ENCODE results near the gene OCLN.
"Not testable (repeated sequence)": the region's sequence is repeated elsewhere in the genome, so short reads cannot be mapped to it uniquely, and the experiment has no call there.

Gene OCLN

DNA sequence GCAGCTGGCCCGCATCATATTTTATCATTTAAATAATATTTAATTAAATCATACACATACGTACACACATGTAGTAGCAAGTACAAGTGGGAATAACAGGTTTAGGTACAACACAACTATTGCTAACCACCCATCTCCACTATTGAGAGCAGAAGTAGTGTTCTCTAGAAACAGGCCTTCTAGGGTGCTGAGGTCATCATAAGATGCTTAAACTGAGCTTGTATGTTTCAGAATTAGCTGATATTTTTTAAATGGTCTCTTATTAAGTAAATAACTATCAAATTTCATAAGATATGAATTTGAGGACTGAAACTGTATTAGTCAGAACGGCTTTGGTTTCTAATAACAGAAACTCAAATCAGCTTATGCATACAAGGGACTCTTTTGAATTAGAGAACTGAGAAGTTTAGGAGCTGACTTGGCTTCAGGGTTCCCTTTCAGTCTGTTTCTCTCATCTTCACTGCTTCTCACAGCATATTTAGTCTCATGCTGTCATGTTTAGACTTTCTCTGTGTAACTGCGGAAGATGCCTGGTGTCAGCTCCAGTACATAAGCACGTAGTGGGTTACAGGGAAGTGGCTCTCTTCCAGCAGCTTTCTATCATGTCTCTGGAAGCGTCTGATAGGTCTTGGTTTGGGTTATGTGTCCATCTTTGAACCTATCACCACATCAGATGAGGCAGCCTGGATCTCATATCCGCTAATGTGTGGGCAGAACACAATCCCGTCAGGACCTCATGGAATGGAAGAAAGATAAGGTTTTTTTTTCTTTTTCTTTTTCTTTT, 25.0 kb upstream of the OCLN start:
- H3K27me3 ChIP-seq (ENCODE audit: control insufficient read depth, insufficient read depth, low read length): no peaks in the 10 kb centered on the region
- H3K36me3 ChIP-seq (ENCODE audit: control insufficient read depth, insufficient read depth, low read length): no peaks in the 10 kb centered on the region
- no peaks in the 10 kb centered on the region for H3K9me3 ChIP-seq (ENCODE audit: control insufficient read depth, insufficient read depth, low read length)
- no peaks in the 10 kb centered on the region for H3K4me1 ChIP-seq (ENCODE audit: control insufficient read depth, insufficient read depth, low read length)
- H3K9ac ChIP-seq (ENCODE audit: low read depth, low read length): no peak overlapping the region
- no peak overlapping the region for H3K4me3 ChIP-seq (ENCODE audit: low read depth, low read length)

DNA sequence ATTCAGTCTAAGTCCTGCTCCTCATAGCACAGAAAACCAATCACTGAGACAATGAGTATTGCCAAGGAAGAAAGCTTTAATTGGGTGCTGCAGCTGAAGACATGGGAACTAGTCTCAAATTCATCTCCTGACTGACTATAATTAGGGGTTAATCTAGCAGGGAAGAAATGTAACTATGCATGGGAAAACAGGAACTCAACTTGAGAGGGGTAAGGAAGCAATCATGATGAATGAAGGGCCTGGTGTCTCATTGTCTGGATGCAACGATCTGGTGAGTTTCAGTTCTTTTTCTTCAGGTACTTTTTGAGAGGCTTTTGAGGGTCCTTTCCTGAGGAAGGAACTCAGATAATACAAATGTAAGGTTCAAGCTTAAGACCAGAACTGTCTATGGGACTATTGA, 24.0 kb upstream of the OCLN start:
- no peaks in the 10 kb centered on the region for H3K4me1 ChIP-seq (ENCODE audit: control insufficient read depth, insufficient read depth, low read length)
- H3K4me3 ChIP-seq (ENCODE audit: low read depth, low read length): no peak overlapping the region
- H3K9ac ChIP-seq (ENCODE audit: low read depth, low read length): no peak overlapping the region
- no peaks in the 10 kb centered on the region for H3K36me3 ChIP-seq (ENCODE audit: control insufficient read depth, insufficient read depth, low read length)
- no peaks in the 10 kb centered on the region for H3K27me3 ChIP-seq (ENCODE audit: control insufficient read depth, insufficient read depth, low read length)
- no peaks in the 10 kb centered on the region for H3K9me3 ChIP-seq (ENCODE audit: control insufficient read depth, insufficient read depth, low read length)

DNA sequence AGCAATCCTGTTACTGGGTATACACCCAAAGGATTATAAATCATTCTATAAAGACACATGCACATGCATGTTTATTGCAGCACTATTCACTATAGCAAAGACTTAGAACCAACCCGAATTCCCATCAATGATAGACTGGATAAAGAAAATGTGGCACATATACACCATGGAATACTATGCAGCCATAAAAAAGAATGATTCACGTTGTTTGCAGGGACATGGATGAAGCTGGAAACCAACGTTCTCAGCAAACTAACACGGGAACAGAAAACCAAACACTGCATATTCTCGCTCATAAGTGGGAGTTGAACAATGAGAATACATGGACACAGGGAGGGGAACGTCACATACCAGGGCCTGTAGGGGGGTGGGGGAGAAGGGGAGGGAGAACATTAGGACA, 21.1 kb upstream of the OCLN start:
- not testable (repeated sequence) for H3K4me3 ChIP-seq (ENCODE audit: low read depth, low read length); H3K4me1 ChIP-seq (ENCODE audit: control insufficient read depth, insufficient read depth, low read length); H3K36me3 ChIP-seq (ENCODE audit: control insufficient read depth, insufficient read depth, low read length); H3K27me3 ChIP-seq (ENCODE audit: control insufficient read depth, insufficient read depth, low read length); H3K9me3 ChIP-seq (ENCODE audit: control insufficient read depth, insufficient read depth, low read length); H3K9ac ChIP-seq (ENCODE audit: low read depth, low read length)

DNA sequence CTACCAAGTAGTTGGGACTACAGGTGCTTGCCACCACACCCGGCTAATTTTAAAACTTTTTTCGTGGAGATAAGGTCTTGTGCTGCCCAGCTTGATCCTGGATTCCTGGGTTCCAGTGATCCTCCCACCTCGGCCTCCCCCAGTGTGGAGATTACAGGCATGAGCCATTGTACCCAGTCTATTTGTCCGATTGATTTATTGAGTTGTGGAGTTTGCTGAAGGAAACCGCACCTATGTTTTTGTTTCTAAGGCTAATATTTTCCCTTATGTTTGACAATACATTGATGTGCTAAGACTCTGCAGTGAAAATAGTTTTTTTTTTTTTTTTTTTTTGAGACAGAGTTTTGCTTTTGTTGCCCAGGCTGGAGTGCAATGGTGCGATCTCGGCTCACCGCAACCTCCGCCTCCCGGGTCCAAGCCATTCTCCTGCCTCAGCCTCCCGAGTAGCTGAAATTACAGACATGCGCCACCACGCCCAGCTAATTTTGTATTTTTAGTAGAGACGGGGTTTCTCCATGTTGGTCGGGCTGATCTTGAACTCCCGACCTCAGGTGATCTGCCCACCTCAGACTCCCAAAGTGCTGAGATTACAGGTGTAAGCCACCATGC, 20.0 kb upstream of the OCLN start:
- H3K27me3 ChIP-seq (ENCODE audit: control insufficient read depth, insufficient read depth, low read length); H3K4me3 ChIP-seq (ENCODE audit: low read depth, low read length); H3K9me3 ChIP-seq (ENCODE audit: control insufficient read depth, insufficient read depth, low read length); H3K9ac ChIP-seq (ENCODE audit: low read depth, low read length); H3K4me1 ChIP-seq (ENCODE audit: control insufficient read depth, insufficient read depth, low read length); H3K36me3 ChIP-seq (ENCODE audit: control insufficient read depth, insufficient read depth, low read length): not testable (repeated sequence)

DNA sequence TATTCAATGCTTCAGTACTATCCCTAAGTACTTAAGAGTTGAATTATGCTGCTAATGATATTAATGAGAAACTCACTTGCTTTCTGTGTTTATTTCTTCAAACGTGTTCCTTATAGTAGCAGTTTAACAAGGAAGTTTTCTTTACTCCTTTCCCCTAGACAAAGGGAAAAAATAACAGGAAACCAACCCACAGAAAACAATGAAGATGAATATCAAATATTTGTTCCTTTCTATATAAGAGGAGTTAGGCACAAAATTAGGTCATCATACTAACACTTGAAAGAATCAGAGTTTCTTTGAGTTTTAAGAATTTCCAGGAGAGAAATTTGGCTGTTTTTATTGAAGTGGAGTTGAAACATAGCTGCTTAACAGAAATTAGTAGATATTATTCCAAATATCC, 15.4 kb upstream of the OCLN start:
- Histone ChIP-seq H3K4me1 (ENCODE audit: control insufficient read depth, insufficient read depth, low read length) (no peaks in the 10 kb centered on the region), H3K27me3 (ENCODE audit: control insufficient read depth, insufficient read depth, low read length) (no peaks in the 10 kb centered on the region), H3K9me3 (ENCODE audit: control insufficient read depth, insufficient read depth, low read length) (no peaks in the 10 kb centered on the region), H3K9ac (ENCODE audit: low read depth, low read length) (no peak overlapping the region), H3K4me3 (ENCODE audit: low read depth, low read length) (no peak overlapping the region), H3K36me3 (ENCODE audit: control insufficient read depth, insufficient read depth, low read length) (no peaks in the 10 kb centered on the region)

DNA sequence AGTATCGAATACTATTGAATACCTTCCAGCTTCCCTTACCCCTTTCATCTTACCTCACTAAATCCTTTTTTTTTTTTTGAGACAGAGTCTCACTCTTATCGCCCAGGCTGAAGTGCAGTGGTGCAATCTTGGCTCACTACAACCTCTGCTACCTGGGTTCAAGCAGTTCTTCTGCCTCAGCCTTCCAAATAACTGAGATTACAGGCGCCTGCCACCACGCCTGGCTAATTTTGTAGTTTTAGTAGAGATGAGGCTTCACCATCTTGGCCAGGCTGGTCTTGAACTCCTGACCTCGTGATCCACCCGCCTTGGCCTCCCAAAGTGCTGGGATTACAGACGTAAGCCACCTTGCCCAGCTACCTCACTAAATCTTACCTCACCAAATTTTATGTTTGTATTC, 14.3 kb upstream of the OCLN start:
- not testable (repeated sequence) for H3K27me3 ChIP-seq (ENCODE audit: control insufficient read depth, insufficient read depth, low read length); H3K4me3 ChIP-seq (ENCODE audit: low read depth, low read length); H3K36me3 ChIP-seq (ENCODE audit: control insufficient read depth, insufficient read depth, low read length); H3K4me1 ChIP-seq (ENCODE audit: control insufficient read depth, insufficient read depth, low read length); H3K9me3 ChIP-seq (ENCODE audit: control insufficient read depth, insufficient read depth, low read length); H3K9ac ChIP-seq (ENCODE audit: low read depth, low read length)

DNA sequence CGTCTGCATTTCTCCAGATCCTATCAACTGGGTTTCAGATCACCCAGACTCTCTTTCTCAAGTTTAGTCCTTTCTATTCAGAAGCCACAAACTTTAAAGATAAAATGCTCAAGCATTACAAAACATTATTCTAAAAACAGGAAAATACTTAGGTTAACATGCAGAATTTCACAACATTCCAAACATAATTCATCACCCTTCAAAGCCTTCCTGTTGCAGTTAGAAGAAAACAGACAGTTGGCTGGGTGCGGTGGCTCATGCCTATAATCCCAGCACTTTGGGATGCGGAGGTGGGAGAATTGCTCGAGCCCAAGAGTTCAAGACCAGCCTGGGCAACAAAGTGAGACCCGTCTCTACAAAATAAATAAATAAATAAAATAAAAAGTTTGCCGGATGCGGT, 7.7 kb upstream of the OCLN start:
- Histone ChIP-seq H3K36me3 (ENCODE audit: control insufficient read depth, insufficient read depth, low read length) (no peaks in the 10 kb centered on the region), H3K4me3 (ENCODE audit: low read depth, low read length) (no peak overlapping the region), H3K9me3 (ENCODE audit: control insufficient read depth, insufficient read depth, low read length) (no peaks in the 10 kb centered on the region), H3K9ac (ENCODE audit: low read depth, low read length) (no peak overlapping the region), H3K27me3 (ENCODE audit: control insufficient read depth, insufficient read depth, low read length) (no peaks in the 10 kb centered on the region), H3K4me1 (ENCODE audit: control insufficient read depth, insufficient read depth, low read length) (no peaks in the 10 kb centered on the region)

DNA sequence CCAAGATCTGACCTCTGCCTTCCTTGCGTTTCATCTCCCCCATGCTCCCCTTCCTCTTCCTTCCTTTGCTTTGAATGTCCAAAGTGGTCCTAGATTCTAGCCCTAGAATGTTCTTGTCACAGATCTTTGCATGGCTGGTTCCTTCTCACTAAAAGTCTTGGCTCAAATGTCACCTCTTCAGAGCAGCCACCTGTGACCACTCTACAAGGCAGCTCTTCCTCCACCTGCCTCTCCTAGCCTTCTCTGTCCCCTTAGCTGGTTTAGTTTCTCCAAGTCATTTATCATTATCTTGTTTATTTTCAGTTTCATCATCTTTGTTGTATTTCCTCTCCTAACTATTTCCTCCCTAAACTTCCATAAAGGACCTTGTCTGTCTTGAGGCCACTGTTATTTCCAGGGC, 7.1 kb upstream of the OCLN start:
- Histone ChIP-seq H3K4me3 (ENCODE audit: low read depth, low read length) (no peak overlapping the region), H3K9me3 (ENCODE audit: control insufficient read depth, insufficient read depth, low read length) (no peaks in the 10 kb centered on the region), H3K4me1 (ENCODE audit: control insufficient read depth, insufficient read depth, low read length) (no peaks in the 10 kb centered on the region), H3K27me3 (ENCODE audit: control insufficient read depth, insufficient read depth, low read length) (no peaks in the 10 kb centered on the region), H3K36me3 (ENCODE audit: control insufficient read depth, insufficient read depth, low read length) (no peaks in the 10 kb centered on the region), H3K9ac (ENCODE audit: low read depth, low read length) (no peak overlapping the region)

DNA sequence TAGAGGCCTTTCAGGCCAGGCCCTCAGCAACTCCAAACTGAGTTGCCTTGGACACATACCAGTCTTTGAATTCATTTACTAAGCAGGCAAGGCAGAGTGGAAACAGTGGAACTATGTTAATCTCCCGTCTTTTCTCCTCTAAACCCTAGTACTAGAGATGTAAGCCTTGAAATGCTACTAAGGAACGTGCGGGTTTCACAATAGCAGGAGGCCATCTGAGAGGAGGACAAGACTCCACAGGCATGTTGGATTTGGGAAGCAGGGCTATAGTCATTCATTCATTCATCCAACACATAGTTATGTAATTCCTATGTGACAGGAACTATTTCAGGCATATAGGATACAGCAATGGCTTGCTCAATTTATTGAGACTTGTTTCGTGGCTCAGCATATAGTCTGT, 3.3 kb upstream of the OCLN start:
- no peak overlapping the region for H3K4me3 ChIP-seq (ENCODE audit: low read depth, low read length)
- peaks cover 2% of the 10 kb centered on the region for H3K27me3 ChIP-seq (ENCODE audit: control insufficient read depth, insufficient read depth, low read length)
- H3K4me1 ChIP-seq (ENCODE audit: control insufficient read depth, insufficient read depth, low read length): no peaks in the 10 kb centered on the region
- no peak overlapping the region for H3K9ac ChIP-seq (ENCODE audit: low read depth, low read length)
- no peaks in the 10 kb centered on the region for H3K36me3 ChIP-seq (ENCODE audit: control insufficient read depth, insufficient read depth, low read length)
- H3K9me3 ChIP-seq (ENCODE audit: control insufficient read depth, insufficient read depth, low read length): no peaks in the 10 kb centered on the region

DNA sequence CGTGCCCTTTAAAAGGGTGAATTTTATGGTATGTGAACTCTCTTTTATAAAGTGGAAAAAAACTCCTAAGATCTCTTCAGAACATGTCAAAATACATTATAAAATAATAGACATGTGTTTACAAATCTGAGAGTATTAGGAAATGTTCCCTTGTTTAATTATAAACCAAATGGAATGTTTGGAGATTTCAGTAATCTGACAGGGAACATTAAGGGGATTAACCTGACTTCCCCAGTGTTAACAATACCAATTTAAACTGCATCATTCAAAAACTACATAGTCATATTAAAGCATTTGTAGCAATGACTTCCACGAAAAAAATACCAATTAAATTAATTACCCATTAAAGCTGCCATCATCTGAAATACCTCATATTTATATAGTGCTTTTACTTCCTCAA, 1.6 kb upstream of the OCLN start:
- H3K9ac ChIP-seq (ENCODE audit: low read depth, low read length): no peak overlapping the region
- no peaks in the 10 kb centered on the region for H3K36me3 ChIP-seq (ENCODE audit: control insufficient read depth, insufficient read depth, low read length)
- no peak overlapping the region for H3K4me3 ChIP-seq (ENCODE audit: low read depth, low read length)
- H3K9me3 ChIP-seq (ENCODE audit: control insufficient read depth, insufficient read depth, low read length): no peaks in the 10 kb centered on the region
- peaks cover 13% of the 10 kb centered on the region for H3K4me1 ChIP-seq (ENCODE audit: control insufficient read depth, insufficient read depth, low read length)
- peaks cover 2% of the 10 kb centered on the region for H3K27me3 ChIP-seq (ENCODE audit: control insufficient read depth, insufficient read depth, low read length)

DNA sequence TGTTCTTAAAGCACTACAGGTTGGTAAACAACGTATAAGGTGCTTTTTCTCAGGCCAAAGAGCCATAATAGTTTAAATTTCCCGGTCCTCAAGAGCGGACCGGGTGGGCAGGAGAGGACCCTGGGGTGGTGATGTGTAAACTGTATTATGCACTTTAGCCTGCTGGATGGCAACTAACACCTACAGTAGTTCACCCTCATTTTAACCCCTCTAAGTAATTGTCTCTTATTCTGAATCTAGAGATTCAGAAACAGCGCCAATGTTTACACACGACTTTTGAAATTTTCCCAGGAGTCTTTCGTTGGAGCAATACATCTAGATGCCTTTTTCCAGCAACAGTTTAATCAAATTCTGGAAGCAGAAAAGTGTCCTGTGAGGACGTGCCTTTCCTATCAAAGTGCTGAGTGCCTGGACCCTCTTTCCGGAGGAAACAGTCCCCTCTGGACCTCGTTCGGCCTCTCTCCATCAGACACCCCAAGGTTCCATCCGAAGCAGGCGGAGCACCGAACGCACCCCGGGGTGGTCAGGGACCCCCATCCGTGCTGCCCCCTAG, 676 bp upstream of the OCLN start:
- Histone ChIP-seq H3K9ac (ENCODE audit: low read depth, low read length) (peak overlapping the region; percentile 92), H3K9me3 (ENCODE audit: control insufficient read depth, insufficient read depth, low read length) (no peaks in the 10 kb centered on the region), H3K27me3 (ENCODE audit: control insufficient read depth, insufficient read depth, low read length) (peaks cover 2% of the 10 kb centered on the region), H3K4me1 (ENCODE audit: control insufficient read depth, insufficient read depth, low read length) (peaks cover 16% of the 10 kb centered on the region), H3K4me3 (ENCODE audit: low read depth, low read length) (peak overlapping the region; percentile 70), H3K36me3 (ENCODE audit: control insufficient read depth, insufficient read depth, low read length) (no peaks in the 10 kb centered on the region)

DNA sequence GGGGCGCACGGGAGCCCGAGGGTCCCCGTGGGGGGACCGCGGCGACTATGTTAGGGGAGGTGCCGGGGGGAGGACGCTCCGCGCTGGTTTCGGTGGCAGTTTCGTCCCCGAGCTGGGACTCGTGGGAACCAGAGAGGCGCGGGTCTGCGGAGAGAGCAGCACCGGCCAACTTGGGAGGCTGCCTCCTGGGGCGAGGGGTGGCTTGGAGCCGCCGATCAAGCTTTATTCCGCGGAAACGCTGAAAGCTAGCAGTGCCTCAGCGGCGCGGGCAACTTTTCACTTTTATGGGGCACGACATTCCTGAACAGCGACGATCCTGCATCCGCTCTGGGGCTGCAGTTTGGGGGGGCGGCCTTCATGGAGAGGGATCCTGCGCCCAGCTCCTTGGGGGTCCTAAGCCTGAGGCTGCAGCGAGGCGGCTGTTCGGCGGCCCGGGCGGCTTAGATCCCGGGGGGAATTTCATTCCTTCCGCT, 369 bp downstream of the OCLN start:
- H3K4me3 ChIP-seq (ENCODE audit: low read depth, low read length): peak overlapping the region; percentile 70

More for the DNA sequence above, 369 bp downstream of the OCLN start:
- Histone ChIP-seq H3K4me1 (ENCODE audit: control insufficient read depth, insufficient read depth, low read length) (peaks cover 19% of the 10 kb centered on the region), H3K9me3 (ENCODE audit: control insufficient read depth, insufficient read depth, low read length) (no peaks in the 10 kb centered on the region), H3K27me3 (ENCODE audit: control insufficient read depth, insufficient read depth, low read length) (peaks cover 2% of the 10 kb centered on the region), H3K9ac (ENCODE audit: low read depth, low read length) (peak overlapping the region; percentile 92), H3K36me3 (ENCODE audit: control insufficient read depth, insufficient read depth, low read length) (no peaks in the 10 kb centered on the region)

Data from iPS-15b (cell line).